SK-N-SH treated with all-trans-retinoic acid at 6 μM for 48 hours (cell line): Measurements from ENCODE around the gene R3HDML.

Experiments
- GLIS3 ChIP-seq: fragments of 250-450 bp; sonication (Bioruptor Pico); IDR thresholded peaks from 2 replicates; pipeline ENCODE4 v1.5.0; 2020; ENCODE audit warnings: mild to moderate bottlenecking, moderate library complexity
- PATZ1 ChIP-seq: fragments of 250-450 bp; sonication (Bioruptor Pico); IDR thresholded peaks from 2 replicates; pipeline ENCODE4 v1.8.0; 2020; ENCODE audit warnings: mild to moderate bottlenecking, moderate library complexity, borderline replicate concordance
- RARB ChIP-seq: fragments of 250-450 bp; sonication (Bioruptor Pico); IDR thresholded peaks from 2 replicates; pipeline ENCODE4 v1.8.0; 2021; ENCODE audit warnings: mild to moderate bottlenecking, moderate library complexity
- SNAI2 ChIP-seq: fragments of 250-450 bp; sonication (Bioruptor Pico); IDR thresholded peaks from 2 replicates; pipeline ENCODE4 v1.5.0; 2020; ENCODE audit warnings: mild to moderate bottlenecking, moderate library complexity
- ZFP3 ChIP-seq: fragments of 250-450 bp; sonication (Bioruptor Pico); IDR thresholded peaks from 2 replicates; pipeline ENCODE4 v1.5.0; 2020; ENCODE audit warnings: mild to moderate bottlenecking, moderate library complexity

GRCh38 chr20:44360221-44360620 lies 23.4 kb downstream of the R3HDML start:
- TF ChIP-seq PATZ1 (CRISPR knock-in tag) (no peak), SNAI2 (CRISPR knock-in tag) (no peak), RARB (CRISPR knock-in tag) (no peak), ZFP3 (CRISPR knock-in tag) (no peak), GLIS3 (no peak)
